GM18502 (cell line): ENCODE results near the gene WDR62.
"Not testable (repeated sequence)": the region's sequence is repeated elsewhere in the genome, so short reads cannot be mapped to it uniquely, and the experiment has no call there.

Source experiments
- ATAC-seq: cut with Tn5 transposase; IDR thresholded peaks from one replicate; pipeline ENCODE4 v1.9.1; 2021; ENCODE audit warnings: mild to moderate bottlenecking; ENCODE audit not compliant: unreplicated experiment, poor library complexity

The WDR62 gene

DNA sequence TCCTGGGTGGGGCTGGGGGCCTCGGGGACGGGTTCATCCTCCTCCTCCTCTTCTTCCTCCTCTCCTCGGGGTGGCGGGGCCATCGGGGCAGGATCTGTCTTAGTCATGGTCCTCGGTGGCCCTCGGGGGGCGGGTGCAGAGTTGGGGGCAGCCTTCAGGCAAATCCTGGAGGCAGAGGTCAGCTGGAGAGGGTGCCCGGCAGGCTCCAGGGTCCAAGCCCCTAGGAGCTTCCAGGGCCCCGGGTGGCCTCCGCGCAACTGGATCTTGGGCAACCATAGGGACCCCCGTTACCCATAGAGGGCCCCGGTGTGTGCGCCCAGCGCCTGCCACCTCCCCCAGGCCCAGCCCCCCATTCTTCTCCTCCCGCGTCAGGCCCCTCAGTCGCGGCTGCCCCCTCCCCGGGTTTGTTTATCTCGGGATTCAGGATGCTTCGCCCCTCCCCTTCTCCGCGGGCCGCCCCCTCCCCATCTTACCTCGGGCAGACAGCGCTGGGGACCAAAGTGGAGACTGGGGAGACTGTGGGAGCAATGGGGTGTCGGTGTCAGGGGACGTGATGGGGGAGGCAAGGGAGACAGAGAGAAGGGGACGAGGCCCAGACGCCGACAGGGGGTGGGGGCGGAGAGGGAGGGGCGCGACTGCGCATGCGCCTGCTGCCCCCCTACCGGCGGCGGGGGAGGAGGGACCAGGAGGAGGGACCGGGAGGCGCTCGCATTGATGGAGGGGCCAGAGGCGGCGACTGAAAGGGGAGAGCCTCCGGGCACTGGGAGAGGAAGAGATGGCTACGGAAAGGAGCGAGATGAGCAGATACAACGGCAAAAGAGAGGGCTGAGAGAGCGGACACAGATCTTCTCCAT lies 22.2 kb upstream of the WDR62 start, which contains the start of gene CLIP3:
CLIP3 (minus strand) TSS at position 623 of the 854 bp plus-strand sequence; CDS start at position 107, 516 bp downstream.
- no peak for ATAC-seq

DNA sequence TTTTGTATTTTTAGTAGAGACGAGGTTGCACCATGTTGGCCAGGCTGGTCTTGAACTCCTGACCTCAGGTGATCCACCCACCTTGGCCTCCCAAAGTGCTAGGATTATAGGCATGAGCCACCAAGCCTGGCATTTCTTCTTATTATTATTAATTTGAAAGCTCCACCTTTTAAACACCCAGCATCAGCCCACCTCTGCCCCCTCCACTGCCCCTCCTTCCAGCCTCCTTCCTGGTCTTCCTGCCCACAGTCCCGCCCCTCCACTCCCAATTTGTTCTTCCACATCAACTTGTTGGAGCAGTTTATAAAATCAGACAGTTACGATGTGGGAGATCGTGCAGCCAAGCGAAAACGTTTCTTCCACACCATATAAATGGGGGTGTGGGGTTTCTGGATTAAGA lies 14.2 kb upstream of the WDR62 start:
- no peak for ATAC-seq

GRCh38 chr19:36041092-36041491 lies 13.6 kb upstream of the WDR62 start:
- ATAC-seq = not testable (repeated sequence)

- ATAC-seq = no peak
Measured at GRCh38 chr19:36041831-36042230, 12.9 kb upstream of the WDR62 start.

- no peak for ATAC-seq
Measured at GRCh38 chr19:36043952-36044351, 10.7 kb upstream of the WDR62 start.

DNA sequence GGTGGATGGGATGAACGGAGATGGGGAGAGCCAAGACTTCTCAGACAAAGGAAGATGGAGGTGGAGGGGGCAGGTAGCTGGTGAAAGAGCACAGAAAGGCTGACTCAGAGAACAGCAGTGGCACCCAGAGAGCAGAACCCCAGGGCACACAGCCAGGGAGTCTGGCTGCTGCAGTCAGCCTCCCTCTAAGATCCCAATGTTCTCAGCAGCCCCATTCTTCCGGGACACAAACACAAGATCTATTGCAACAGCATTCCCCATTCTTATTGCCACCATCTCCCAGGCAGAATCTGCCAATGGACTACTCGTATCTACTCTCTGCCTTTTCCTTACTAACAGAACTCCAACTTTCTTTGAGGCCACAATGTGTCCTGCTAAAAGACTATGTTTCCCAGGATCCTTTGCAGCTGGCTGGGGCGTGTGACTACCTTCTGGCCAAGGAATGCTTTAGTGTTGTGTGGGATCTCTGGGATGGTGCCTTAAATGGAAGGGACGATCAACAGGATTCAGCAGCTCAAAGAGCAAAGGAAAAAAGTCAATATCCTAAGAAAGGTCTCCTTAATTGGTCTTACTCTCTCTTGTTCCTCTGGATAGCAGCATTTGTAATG lies 8.2 kb upstream of the WDR62 start:
- ATAC-seq = no peak

DNA sequence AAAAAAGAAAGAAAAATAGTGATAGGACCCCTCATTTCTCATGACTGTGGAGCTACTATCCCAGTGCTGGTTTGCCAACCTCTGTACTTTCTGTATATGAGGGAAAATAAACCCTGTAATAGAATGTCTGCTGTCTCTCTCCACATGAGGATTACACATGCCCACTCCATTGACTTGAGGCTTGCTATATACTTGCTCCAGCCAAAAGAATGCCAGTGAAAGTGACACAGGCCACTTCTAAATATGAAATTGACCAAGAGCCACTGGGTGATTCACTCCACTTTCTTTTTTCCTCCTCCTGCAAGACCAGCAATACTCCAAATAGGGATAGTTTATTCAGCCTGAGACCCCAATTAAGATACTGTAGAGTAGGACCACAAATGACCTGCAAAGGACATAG lies 6.9 kb upstream of the WDR62 start:
- no peak for ATAC-seq

DNA sequence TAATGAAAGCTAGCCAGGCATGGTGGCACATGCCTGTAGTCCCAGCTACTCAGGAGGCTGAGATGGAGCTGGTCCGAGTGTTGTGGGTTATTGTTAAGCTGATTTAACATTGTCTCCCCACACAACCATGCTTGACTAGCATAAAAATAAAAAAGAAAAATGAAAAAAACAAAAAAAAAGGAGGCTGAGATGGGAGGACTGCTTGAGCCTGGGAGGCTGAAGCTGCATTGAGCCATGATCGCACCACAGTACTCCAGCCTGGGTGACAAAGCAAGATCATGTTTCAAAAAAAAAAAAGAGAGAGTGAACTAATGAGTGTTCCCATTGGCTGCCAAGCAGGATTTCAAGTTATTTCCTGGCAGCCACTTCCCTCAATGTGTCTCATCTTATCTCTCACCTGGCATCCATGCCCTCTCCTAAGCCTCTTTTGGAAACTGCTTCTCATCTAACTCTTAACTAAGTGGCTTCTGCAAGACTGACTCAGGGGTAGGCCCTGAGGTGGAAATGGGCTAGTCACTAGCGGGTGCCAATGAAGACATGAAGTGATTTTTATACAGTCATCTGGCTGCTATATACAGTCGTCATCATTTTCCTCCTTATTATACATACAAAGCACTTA lies 5.5 kb upstream of the WDR62 start:
- no peak for ATAC-seq

- no peak for ATAC-seq
Measured at GRCh38 chr19:36051236-36051635, 3.5 kb upstream of the WDR62 start.

- ATAC-seq = no peak
Measured at GRCh38 chr19:36051637-36052036, 3.1 kb upstream of the WDR62 start.

DNA sequence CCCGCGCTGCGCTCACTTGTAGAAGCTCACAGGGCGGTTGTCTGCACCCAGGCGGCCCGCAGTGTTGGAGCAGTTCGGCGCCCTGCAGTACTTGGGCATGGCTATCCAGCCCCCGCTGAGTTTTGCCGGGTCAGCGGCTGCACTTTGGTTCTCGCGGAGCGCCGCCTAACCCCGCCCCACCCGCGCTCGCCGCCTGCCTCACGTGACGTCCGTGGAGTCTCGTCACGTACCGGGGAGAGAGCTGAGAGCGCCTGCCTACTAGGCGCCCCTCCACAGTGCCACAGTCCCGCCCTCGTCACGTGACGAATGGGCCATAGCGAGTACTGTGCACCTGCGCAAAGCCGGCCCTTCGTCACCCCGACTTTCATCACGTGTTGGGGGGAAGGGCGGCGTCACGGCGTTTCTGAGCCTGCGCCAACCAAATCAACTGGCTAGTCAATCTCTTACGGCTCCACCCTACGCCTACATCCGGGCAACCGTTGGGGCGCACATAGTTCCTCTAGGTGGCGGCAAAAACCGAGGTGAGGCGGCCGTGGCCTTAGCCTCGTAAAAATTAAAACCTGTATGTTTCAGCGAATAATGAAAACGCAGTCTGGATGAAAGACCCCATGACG lies 471 bp upstream of the WDR62 start, which contains the start of gene THAP8:
THAP8 (minus strand) TSS at position 167 of the 614 bp plus-strand sequence; CDS start at position 99, 68 bp downstream.
- ATAC-seq = peak; percentile 84

GRCh38 chr19:36058481-36059179 lies 3.9 kb downstream of the WDR62 start:
- no peak for ATAC-seq

DNA sequence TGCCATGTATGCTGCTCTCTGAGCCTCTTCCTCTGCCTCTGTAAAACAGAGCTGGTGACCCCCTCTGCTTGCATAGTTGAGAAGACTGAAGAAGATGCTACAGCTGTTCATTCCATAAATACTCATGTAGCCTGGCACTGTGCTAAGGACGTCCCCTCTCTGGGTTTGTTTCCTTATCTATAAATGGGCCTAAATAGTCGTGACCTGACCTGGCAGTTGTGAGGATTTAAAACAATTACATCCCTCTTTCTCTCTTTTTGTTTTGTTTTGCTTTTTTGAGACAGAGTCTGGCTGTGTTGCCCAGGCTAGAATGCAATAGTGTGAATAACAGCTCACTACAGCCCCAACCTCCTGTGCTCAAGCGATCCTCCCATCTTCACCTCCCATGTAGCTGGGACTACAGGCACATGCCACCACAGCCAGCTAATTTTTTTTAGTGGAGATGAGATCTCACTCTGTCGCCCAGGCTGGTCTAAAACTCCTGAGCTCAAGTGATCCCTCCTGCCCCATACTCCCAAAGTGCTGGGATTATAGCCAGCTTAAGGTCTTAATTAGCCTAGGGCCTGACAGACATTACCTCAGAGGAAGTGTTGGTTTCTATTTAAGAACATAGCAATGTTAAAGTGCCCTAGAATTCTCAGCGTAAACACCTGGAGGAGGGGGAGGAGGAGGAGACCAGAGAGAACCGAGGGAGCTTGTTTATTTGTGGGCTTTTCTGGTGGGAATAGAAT lies 4.6 kb downstream of the WDR62 start:
- ATAC-seq = no peak

DNA sequence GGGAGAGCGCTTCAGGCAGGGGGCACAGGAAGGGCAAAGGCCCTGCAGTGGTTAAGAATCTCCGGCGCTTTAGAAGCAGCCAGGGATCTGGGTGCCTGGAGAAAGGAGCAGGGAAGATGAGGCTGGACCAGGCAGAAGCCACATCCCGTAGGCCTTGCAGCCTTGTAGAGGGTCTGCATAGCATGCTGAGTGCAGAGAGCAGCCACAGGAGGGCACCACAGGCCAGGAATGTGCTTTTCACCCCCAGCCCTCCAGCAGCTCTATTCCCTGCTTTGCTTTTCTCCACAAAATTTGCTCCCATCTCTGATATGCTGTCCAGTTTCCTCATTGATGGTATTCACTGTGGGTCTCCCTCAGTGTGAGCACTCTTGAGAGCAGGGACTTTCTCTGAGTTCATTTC lies 5.7 kb downstream of the WDR62 start:
- no peak for ATAC-seq

DNA sequence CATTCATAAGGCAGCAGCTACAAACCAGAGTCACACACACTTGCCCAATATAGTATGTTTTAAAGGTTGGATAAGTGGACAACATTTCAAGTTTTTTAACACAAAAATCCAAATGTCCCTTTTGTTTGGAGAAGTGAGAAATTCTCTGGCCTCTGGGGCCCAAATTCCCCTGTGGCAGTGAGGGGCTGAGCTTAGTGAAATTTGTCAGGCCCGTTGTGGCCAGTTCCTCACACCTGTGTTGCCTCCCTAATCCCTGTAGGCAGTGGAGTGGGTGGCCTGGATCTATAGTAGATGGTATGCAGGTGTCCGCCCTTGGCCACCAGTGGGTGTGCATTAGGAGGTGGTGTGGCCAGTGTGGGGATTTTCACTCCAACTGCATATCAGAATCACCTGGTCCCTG lies 6.7 kb downstream of the WDR62 start:
- no peak for ATAC-seq

- no peak for ATAC-seq
Measured at GRCh38 chr19:36064826-36065225, 10.1 kb downstream of the WDR62 start.

DNA sequence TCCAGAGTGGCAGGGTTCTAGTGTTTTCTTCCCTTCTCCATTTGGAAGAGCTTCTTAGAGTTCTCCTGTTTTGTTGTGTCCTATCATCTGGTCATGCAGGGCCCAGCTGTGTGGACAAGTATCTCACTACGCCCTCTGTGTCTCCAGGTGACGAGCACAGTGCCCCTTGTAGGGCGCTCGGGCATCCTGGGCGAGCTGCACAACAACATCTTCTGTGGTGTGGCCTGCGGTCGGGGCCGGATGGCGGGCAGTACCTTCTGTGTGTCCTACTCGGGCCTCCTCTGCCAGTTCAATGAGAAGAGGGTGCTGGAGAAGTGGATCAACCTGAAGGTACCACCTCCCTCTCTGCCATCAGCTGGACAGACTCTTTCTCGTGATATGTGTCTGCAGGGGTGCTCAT lies 13.0 kb downstream of the WDR62 start:
- no peak for ATAC-seq

DNA sequence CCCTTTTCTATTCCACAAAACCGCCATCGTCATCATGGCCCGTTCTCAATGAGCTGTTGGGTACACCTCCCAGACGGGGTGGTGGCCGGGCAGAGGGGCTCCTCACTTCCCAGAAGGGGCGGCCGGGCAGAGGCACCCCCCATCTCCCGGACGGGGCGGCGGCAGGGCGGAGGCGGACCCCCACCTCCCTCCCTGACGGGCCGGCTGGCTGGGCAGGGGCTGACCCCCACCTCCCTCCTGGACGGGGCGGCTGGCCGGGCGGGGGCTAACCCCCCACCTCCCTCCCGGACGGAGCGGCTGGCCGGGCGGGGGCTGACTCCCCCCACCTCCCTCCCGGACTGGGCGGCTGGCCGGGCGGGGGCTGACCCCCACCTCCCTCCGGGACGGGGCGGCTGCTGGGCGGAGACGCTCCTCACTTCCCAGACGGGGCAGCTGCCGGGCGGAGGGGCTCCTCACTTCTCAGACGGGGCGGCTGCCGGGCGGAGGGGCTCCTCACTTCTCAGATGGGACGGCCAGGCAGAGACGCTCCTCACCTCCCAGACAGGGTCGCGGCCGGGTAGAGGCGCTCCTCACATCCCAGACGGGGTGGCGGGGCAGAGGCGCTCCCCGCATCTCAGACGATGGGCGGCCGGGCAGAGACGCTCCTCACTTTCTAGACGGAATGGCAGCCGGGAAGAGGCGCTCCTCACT lies 14.3 kb downstream of the WDR62 start:
- ATAC-seq = not testable (repeated sequence)

DNA sequence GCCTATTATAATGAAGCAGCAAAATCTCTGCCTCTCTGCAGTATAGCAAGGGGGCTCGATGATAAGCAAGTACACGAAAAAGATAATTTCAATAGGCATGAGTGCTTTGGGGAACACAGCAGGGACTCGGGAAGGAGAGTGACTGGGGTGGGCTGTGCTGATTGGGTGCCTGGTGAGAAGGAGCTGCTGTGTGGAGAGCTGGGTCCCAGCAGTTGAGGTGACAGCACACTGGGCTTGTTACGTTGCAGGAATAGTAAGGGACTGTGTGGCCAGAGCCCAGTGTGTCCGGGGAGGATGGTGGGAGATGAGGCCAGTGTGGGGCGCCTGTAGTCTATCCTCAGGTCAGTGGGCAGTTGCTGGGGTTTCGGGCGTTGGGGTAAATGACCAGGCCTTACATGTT lies 17.4 kb downstream of the WDR62 start:
- no peak for ATAC-seq
